ENCODE data around the gene NEGR1. TPM values are rescaled to one million over a fixed set of nuclear protein-coding genes. Genes with fewer than 3 reads are reported as not detected.
A peak's percentile ranks its signal among the peaks of the same experiment; 100 is the strongest.

Gene NEGR1
- total and polyA plus RNA-seq, 4 donors = 0.86 to 7.3 (median 2.5) TPM

DNA sequence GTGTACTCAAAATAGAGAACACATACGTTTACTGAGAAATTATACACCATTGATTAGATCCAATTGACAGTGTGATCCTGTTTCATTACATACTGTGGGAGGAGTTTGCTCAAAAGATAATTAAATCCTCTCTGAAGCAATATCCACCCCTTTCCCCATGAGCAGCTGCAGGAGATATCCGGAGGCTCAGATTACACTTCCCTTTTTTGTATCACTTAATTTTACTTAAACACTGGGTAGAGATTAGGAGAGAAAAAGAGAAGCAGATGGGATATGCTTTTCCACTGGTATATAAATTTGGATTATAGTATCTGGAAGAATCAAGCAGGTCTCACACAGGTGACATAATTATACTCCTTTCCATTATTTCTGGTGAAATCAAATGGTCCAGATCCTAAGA, 868.2 kb downstream of the NEGR1 start:
- DNase-seq (peak; percentile 22 to 79 (median 51)), ATAC-seq (ENCODE audit: insufficient read depth, low FRiP score) (no peak)
- WGBS, 2 donors = 25 to 28% methylated on average over 2 of the region's 2 CpGs
- H3K4me3 ChIP-seq = no peak overlapping the region
- no peak overlapping the region for H3K27ac ChIP-seq (ENCODE audit: low read depth in 1 of 2, low read length in 1 of 2)
- H3K4me1 ChIP-seq (ENCODE audit: control insufficient read depth in 5 of 5, insufficient read depth in 5 of 5, low read length in 5 of 5) = peaks cover 0 to 14% (median 0%) of the 10 kb centered on the region in 5 donors
- TF ChIP-seq, protein P1, sequence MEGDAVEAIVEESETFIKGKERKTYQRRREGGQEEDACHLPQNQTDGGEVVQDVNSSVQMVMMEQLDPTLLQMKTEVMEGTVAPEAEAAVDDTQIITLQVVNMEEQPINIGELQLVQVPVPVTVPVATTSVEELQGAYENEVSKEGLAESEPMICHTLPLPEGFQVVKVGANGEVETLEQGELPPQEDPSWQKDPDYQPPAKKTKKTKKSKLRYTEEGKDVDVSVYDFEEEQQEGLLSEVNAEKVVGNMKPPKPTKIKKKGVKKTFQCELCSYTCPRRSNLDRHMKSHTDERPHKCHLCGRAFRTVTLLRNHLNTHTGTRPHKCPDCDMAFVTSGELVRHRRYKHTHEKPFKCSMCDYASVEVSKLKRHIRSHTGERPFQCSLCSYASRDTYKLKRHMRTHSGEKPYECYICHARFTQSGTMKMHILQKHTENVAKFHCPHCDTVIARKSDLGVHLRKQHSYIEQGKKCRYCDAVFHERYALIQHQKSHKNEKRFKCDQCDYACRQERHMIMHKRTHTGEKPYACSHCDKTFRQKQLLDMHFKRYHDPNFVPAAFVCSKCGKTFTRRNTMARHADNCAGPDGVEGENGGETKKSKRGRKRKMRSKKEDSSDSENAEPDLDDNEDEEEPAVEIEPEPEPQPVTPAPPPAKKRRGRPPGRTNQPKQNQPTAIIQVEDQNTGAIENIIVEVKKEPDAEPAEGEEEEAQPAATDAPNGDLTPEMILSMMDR (IDR thresholded peaks at IDR 0.05; ENCODE audit: control extremely low read depth, extremely low read depth) = no peak
- H3K9me3 ChIP-seq (ENCODE audit: control insufficient read depth in 4 of 4, insufficient read depth in 3 of 4, low read length in 3 of 4) = peaks cover 0 to 3% (median 0%) of the 10 kb centered on the region in 4 donors
- no peak overlapping the region for H3K9ac ChIP-seq (ENCODE audit: insufficient read depth in 1 of 2, low read length in 2 of 2)
- no peaks in the 10 kb centered on the region for H3K36me3 ChIP-seq (ENCODE audit: control insufficient read depth in 4 of 4, insufficient read depth in 4 of 4, low read length in 4 of 4)
- H3K27me3 ChIP-seq (ENCODE audit: control insufficient read depth in 3 of 3, insufficient read depth in 3 of 3, low read length in 2 of 3) = no peaks in the 10 kb centered on the region

DNA sequence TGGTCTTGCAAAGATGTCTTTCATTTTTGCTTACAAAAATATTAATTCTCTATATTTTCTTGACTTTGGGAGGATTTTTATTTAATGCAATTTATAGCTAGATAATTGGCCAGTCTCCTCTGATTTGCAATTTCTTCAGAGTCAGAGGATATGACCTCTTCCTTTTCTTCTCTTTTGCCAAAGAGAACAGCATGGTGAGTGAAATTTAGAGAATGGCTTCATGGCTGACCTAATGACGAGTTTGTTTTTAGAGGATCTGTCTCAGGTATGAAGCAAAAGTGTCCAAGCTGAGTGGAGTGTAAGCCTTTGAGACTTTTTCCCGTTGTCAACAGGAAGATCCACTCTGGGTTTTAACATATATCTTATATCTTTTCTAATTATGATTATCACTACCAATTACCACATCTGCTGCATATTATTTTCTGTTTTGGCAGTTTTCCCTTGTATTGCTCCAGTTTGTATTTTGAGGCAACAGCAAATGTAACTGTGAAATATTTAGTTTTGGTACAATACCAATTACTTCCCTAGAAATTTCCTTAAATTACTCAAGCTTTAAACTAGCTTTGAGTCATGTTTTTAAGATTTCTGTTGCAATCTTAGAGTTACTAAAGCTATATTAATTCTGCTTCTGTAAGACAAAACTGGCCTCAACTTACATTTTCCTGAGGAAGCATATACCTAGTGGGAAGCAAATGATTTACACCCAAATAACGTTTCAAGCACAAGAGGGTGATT, 868.7 kb downstream of the NEGR1 start:
- Histone ChIP-seq H3K27me3 (ENCODE audit: control insufficient read depth in 3 of 3, insufficient read depth in 3 of 3, low read length in 2 of 3) (no peaks in the 10 kb centered on the region), H3K27ac (ENCODE audit: low read depth in 1 of 2, low read length in 1 of 2) (no peak overlapping the region), H3K4me3 (no peak overlapping the region), H3K4me1 (ENCODE audit: control insufficient read depth in 5 of 5, insufficient read depth in 5 of 5, low read length in 5 of 5) (peaks cover 0 to 14% (median 0%) of the 10 kb centered on the region in 5 donors), H3K36me3 (ENCODE audit: control insufficient read depth in 4 of 4, insufficient read depth in 4 of 4, low read length in 4 of 4) (no peaks in the 10 kb centered on the region), H3K9me3 (ENCODE audit: control insufficient read depth in 4 of 4, insufficient read depth in 3 of 4, low read length in 3 of 4) (peaks cover 0 to 3% (median 0%) of the 10 kb centered on the region in 4 donors), H3K9ac (ENCODE audit: insufficient read depth in 1 of 2, low read length in 2 of 2) (no peak overlapping the region)
- ATAC-seq (ENCODE audit: insufficient read depth, low FRiP score) (no peak), DNase-seq (peak in 1 of 3 donors; percentile 50)
- WGBS, 2 donors = 40 to 41% methylated on average over 3 of the region's 3 CpGs
- TF ChIP-seq, protein P1 (IDR thresholded peaks at IDR 0.05; ENCODE audit: control extremely low read depth, extremely low read depth) = no peak

DNA sequence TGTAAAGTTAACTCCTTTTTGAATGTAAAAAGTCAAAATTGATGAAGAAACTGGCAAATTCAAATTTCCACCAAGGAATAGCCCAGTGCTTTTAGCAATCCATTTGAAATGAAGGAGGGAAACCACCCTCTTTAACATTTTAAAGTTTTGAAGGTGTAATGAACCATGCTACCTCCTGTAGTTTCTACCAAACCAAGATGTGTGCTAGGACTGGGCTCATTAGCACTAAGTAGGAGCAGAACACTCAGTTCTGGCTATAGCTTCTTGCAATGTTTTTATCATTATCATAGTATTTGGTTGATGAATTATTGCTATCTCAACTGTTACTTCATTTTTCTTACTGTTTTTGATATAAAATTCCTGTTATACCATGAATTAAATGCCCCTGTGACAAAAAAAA, 882.3 kb downstream of the NEGR1 start:
- Histone ChIP-seq H3K27ac (ENCODE audit: low read depth in 1 of 2, low read length in 1 of 2) (no peak overlapping the region), H3K36me3 (ENCODE audit: control insufficient read depth in 4 of 4, insufficient read depth in 4 of 4, low read length in 4 of 4) (no peaks in the 10 kb centered on the region), H3K9ac (ENCODE audit: insufficient read depth in 1 of 2, low read length in 2 of 2) (no peak overlapping the region), H3K27me3 (ENCODE audit: control insufficient read depth in 3 of 3, insufficient read depth in 3 of 3, low read length in 2 of 3) (no peaks in the 10 kb centered on the region), H3K4me3 (no peak overlapping the region), H3K9me3 (ENCODE audit: control insufficient read depth in 4 of 4, insufficient read depth in 3 of 4, low read length in 3 of 4) (peaks cover 0 to 3% (median 0%) of the 10 kb centered on the region in 4 donors), H3K4me1 (ENCODE audit: control insufficient read depth in 5 of 5, insufficient read depth in 5 of 5, low read length in 5 of 5) (peaks cover 0 to 4% (median 0%) of the 10 kb centered on the region in 5 donors)
- ATAC-seq (ENCODE audit: insufficient read depth, low FRiP score) (no peak), DNase-seq (no peak)
- TF ChIP-seq, protein P1 (IDR thresholded peaks at IDR 0.05; ENCODE audit: control extremely low read depth, extremely low read depth) = no peak

All from lung (tissue), 12 donors.